Activated effector memory CD4-positive, alpha-beta T cell treated with Interleukin-2 at 50 U/mL for 16 hours (primary cell): ENCODE data around the gene KLF1.
"Not testable (repeated sequence)": the region's sequence is repeated elsewhere in the genome, so short reads cannot be mapped to it uniquely, and the experiment has no call there.

Experiments used
- DNase-seq: peaks from one replicate; pipeline ENCODE4 v3.0.0-alpha.2; 2020

KLF1 gene

GRCh38 chr19:12890787-12891552 is 4.0 kb upstream of the KLF1 start, which contains the start of gene GCDH:
GCDH (plus strand) TSS chr19:12891160; CDS start chr19:12891305, 145 bp downstream.
- peak; percentile 95 for DNase-seq

DNA sequence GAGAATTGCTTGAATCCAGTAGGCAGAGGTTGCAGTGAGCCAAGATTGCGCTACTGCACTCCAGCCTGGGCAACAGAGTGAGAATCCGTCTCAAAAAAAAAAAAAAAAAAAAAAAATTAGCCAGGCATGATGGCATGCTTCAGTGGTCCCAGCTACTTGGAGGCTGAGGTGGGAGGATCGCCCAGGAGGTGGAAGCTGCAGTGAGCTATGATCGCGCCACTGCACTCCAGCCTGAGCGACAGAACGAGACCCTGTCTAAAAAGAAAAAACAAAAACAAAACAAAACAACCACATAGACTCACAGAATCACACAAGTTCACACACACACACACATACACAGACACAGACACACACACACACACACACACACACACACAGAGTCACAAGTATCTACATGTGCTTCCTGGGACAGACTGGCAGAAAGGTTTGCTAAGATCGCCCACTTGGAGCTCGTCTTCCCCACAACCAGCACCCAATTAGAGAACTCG is 3.3 kb upstream of the KLF1 start:
- DNase-seq, result not testable (repeated sequence)

GRCh38 chr19:12888006-12888603 is 1.1 kb upstream of the KLF1 start:
- DNase-seq, result no peak

DNA sequence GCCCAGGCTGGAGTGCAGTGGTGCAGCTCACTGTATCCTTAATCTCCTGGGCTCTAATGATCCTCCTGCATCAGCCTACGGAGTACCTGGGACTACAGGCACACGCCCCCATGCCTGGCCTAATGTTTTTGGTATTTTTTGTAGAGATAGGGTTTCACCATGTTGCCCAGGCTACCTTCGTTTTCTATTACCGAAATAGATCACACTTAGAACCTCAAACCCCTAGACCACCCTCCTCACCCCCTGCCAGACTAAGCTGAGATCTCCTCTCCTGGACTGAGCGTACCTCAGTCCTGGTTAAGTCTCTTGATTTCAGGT is 391 bp downstream of the KLF1 start:
- DNase-seq, result no peak

DNA sequence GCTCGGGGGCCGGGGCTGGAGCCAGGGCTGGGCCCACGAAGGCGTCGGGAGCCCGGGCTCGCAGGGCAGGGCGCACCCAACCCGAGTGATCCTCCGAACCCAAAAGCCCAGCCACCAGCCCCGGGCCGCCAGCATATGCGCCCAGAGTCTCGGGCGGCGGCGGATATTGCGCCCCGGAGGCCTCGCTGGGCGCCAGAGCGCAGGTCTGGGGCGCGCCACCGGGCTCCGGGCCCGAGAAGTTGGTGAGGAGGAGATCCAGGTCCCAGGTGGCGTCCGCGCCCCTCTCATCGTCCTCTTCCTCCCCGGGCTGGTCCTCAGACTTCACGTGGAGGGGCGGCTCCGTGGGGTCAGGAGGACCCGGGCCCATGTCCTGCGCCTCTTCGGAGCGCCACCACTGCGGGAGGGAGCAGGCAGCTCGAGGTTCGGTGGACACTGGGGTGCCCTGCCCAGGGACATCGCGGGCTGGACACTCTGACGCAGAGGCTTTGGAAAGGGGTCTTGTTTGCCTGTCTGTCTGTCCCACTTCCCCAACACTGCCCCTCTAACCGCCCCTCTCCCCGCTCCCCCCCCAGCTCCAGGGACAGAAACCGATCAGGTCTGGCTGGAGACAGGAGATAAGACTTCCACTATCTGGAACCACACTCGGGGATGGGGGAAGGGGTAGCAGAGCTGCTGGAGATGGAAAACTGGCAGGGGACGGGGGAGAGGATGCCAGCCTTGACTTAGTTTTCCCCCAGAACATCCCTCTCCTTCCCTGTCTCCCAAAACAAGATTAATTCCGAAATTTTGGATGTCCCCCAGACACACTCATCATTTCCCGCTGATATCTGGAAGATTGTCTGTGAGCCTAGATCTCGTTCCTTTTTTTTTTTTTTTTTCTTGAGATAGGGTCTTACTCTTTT is 1.0 kb downstream of the KLF1 start:
- DNase-seq, result no peak

GRCh38 chr19:12884926-12885748 is 1.9 kb downstream of the KLF1 start:
- DNase-seq, result peak; percentile 87

DNA sequence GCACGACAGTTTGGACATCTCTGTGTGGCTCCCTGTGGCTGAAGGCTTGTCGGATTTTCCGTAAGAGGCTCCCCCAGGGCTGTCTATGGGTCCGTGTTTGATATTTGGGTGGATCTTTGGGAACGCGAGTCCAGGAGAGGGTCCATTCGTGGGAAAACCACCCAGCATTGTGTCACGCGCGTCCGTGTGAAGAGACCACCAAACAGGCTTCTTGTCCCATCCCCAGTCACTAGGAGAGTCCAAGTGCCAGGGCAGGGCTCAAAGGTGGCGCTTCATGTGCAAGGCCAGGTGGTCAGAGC is 2.4 kb downstream of the KLF1 start:
- DNase-seq, result no peak

DNA sequence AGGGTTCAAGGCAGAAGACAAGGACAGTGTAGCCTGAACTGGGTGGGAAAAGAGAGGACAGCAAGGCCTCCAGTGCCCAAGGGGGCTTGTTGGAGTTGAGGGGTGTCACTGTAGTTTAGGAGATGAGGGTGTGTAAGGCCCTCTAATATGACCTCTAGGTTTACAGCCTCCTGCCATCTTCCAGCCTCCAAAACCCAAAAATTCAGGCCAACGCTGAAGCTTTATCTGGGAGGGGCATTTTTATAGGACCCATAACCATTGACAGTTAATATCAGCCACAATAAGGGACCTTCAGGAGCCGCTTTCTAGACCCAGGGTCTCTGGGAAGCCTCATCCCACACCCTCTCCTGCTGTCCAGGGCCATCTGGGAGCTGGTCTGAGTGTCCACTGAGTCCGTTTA is 2.8 kb downstream of the KLF1 start:
- no peak for DNase-seq

- no peak for DNase-seq
Measured at GRCh38 chr19:12882589-12882988, 4.4 kb downstream of the KLF1 start.

GRCh38 chr19:12881172-12881808 is 5.7 kb downstream of the KLF1 start, which contains the start of gene DNASE2:
DNASE2 (minus strand) TSS chr19:12881449; CDS start chr19:12881375, 74 bp downstream.
- DNase-seq, result peak; percentile 85

DNA sequence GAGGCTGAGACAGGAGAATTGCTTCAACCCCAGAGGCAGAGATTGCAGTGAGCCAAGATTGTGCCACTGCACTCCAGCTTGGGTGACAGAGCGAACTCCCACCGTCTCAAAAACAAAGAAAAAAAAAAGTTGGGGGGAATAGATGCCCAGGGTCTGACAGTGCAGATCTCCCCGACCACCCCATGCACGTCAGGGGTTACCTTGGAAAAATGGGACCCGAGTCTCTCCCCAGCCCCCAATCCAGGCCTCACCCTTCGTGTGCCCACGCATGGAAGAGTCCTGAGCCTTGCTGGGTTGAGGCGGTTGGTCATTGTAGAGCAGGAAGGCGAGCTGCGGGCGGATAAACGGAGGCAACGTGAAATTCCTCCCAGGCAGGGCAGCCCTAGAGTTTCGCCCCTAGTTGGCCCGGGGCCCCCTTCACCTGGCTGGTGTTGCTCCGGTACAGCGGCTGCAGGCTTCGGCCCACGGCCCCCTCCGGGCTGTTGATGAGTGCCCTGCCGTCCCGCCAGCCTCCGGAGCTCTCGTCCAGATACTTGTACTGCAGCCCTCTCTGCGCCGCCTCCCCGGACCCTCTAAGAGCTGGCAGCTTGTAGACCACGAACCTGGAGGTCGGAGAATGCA is 6.3 kb downstream of the KLF1 start:
- DNase-seq, result no peak

GRCh38 chr19:12875086-12875485 is 11.9 kb downstream of the KLF1 start:
- DNase-seq, result no peak

GRCh38 chr19:12873891-12874745 is 12.9 kb downstream of the KLF1 start:
- DNase-seq, result no peak

- DNase-seq, result no peak
Measured at GRCh38 chr19:12872941-12873890, 13.8 kb downstream of the KLF1 start.

DNA sequence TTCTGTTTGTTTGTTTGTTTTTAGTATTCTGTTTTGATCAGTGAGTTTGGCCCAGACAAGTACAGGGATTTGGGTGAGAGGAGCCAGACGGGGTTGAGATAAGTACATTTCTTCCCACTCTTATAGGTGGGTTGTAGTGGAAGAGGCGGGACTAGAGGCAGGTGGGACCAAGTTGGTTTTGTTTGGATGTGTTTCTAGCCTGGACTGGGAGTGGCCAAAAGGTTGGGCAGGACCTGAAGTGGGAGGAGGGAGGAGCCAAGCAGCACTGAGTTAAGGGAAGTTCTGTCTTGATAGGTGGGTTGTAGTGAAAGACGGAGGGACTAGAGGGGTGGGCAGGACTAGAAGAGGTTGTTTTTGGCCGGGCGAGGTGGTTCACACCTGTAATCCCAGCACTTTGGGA is 14.7 kb downstream of the KLF1 start:
- no peak for DNase-seq

DNA sequence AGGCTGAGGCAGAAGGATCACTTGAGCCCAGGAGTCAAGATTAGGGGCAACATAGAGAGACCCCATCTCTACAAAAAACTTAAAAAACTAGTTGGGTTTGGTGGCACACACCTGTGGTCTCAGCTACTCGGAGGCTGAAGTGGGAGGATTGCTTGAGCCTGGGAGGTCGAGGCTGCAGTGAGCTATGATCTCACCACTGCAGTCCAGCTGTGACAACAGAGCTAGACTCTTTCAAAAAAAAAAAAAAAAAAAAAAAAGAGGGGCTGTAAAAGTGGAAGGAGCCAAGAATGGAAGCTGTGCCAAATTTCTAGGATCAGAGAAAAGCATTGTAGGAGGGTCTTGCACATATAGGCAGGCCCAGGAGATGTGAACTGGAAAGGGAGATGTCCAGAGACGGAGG is 15.3 kb downstream of the KLF1 start:
- no peak for DNase-seq

DNA sequence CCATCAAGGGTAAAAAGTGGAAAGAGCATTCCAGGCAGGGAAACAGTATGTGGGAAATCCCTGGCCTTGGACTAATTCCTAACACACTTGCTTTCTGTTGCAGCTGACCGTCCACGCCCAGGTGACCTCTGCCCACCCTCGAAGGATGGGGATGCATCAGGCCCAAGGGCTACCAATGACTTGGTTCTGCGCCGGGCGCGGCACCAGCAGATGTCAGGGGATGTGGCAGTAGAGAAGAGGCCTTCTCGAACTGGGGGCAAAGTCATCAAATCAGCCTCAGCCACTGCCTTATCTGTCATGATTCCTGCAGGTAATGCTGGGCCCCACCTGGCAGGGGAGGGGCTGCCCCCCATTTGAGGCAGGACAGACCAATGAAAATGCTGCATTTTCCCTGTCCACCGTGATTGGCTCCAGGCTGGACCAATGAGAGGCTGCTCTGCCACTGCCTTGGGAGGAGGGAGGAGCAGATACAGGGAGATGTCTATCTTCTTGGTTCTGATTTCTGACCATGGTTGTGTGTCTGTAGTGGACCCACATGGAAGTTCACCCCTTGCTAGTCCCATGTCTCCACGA is 18.4 kb downstream of the KLF1 start:
- no peak for DNase-seq

DNA sequence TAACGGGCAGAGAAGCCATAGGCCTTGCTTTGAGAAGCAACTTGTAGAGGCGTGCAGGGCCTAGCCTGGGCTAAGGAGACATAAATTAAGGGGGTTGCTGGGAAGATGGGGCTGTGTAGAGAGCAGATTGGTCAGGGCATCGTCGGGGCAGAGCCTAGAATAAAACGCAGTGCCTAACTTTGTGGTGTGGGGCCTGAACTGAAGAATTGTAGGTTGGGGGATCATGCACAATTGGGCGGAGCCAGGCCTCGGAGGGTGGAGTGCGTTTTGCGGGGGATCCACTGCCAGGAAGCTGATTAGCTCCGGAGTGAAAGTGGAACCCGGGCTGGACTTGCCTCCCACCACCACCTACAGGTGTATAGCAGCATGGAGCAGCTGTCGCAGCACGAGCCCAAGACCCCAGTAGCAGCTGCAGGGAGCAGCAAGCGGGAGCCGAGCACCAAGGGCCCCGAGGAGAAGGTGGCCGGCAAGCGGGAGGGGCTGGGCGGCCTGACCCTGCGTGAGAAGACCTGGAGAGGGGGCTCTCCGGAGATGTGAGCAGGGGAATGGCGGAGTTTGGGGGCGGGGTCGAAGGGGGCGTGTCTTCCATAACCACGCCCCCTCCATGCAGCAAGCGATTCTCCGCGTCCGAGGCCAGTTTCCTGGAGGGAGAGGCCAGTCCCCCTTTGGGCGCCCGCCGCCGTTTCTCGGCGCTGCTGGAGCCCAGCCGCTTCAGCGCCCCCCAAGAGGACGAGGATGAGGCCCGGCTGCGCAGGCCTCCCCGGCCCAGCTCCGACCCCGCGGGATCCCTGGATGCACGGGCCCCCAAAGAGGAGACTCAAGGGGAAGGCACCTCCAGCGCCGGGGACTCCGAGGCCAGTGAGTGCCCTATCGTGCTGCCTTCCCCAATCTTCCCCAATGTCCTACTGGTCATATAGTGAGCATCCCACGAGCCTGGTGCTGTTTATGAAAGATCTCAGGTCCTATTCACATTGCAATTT is 19.6 kb downstream of the KLF1 start:
- DNase-seq, result peak; percentile 29
